Measurements from ENCODE around the gene IFT81. TPM values are rescaled to one million over a fixed set of nuclear protein-coding genes. Genes with fewer than 3 reads are reported as not detected.
"Not testable (repeated sequence)": the region's sequence is repeated elsewhere in the genome, so short reads cannot be mapped to it uniquely, and the experiment has no call there.

The IFT81 gene
- total RNA-seq, 1 experiment from 2014 or later, result 34.8 TPM

DNA sequence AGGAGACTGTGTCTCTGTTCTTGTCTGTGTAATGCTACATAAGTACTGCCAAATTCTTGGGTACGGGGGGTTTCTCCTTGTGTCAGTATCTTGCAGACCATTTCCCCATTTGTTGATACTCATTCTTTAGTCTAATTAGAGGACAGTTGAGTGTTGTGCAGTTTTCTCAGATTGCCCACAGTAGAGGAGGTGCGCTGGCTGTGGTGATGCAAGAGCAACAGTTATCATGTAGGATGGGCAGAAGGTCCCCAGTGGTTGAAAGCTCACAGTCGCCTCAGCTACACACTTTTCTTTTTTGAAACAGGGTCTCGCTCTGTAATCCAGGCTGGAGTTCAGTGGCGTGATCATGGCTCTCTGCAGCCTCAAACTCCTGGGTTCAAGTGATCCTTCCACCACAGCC is 119.1 kb downstream of the IFT81 start:
- DNase-seq (ENCODE audit: low spot score), result no peak

DNA sequence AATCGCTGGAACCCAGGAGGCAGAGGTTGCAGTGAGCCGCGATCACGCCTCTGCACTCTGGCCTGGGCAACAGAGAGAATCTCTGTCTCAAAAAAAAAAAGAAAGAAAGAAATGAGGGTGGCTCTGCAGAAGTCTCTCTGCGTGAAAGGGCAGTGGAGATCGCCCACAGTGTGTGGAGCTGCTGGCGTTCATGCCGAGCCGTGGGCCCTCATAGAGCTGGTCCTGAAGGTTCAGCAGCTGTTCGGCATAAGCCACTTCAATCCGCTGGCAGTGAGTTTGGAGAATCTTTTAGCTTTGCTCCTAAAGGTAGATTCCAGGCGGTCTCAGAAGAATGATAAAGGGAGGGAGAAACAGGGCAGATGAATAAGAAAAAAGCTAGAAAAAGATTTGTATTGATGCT is 120.2 kb downstream of the IFT81 start:
- no peak for DNase-seq (ENCODE audit: low spot score)

DNA sequence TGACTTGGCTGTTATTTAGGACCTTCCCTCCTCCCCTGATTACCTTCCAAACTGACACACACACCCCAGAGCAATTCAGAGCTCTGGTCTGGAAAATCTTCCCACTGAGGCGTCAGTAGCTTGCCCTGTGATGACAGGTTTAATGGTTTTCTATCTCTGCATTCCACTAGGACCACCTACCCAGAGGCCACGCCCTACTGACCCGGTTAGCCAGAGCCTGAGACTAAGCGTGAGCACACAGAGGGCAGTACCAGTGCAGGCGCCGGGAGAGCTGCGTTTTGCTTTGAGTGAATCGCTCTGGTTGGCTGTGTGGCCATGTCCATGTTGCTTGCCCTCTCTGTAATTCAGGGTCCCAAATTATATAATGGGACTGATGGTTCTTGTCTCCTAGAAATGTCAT is 120.7 kb downstream of the IFT81 start:
- DNase-seq (ENCODE audit: low spot score), result no peak

DNA sequence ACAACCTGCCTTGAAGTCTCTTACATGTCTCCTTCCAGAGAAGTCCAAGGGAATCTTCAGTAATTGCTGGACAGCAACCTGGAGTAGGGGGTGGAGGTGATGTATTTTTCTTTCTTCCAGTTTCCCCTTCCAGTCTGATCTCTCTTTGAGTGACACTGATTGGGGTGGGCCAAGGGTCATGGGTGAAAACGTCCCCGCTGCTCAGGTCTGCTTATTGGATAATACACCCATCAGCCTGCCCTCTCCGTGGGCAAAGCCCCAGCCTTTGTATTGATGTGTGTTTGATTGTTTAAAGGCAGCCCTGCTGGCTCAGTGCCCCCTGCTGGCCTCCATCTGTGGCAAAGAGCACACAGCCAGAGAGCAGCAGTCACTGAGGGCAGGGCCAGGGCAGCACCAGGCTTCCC is 121.2 kb downstream of the IFT81 start:
- no peak for DNase-seq (ENCODE audit: low spot score)

DNA sequence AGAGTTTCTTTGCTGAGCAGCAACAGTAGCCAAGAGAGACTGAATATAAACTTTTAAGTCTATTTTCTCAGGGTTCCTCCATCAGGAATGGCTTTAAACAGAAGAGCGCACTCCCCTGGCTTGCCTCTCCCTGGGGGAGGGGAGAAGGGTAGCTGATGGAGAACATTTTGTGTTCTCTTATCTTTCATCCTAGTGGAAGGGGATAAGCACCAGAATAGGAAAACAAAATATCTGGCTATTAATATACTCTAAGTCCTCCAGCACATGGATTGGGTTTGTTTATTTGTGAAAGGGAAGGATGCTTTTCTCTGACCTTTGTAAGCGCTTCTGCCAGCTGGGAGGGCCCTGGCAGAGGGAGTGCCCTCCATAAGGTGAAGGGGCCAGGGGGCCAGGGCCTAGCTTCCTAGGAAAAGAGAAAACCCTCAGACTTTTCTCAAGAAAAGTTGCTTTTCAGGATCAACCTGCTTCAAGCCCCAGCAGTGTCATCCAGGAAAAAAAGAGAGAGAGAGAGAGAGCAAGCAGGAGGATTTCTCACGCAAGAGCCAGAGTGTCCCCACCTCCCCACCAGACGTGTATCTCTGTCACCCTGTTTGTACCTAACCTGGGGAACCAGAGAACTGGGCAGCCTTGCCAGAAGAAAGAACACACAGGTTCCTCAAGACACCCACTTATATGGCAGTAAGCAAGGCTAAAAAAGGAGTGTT is 122.6 kb downstream of the IFT81 start:
- DNase-seq (ENCODE audit: low spot score), result no peak

GRCh38 chr12:110247340-110248095 is 123.4 kb downstream of the IFT81 start:
- no peak for DNase-seq (ENCODE audit: low spot score)

DNA sequence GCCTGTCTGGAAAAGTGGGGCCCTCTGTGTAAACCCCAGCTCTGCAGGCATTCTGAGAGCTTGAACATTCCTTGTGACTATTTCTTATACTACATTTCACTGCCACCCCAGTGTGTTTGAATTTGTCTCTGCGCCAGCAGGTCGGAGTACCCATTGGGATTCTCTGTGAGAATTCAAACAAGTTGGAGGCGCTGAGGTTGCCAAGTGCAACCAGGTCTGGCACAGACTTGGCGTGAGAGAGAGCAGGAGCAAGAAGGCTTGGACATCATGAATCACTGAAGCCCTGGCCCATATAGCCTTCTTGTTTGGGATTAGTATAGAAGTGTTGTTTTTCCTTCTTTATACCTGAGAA is 123.9 kb downstream of the IFT81 start:
- DNase-seq (ENCODE audit: low spot score), result no peak

DNA sequence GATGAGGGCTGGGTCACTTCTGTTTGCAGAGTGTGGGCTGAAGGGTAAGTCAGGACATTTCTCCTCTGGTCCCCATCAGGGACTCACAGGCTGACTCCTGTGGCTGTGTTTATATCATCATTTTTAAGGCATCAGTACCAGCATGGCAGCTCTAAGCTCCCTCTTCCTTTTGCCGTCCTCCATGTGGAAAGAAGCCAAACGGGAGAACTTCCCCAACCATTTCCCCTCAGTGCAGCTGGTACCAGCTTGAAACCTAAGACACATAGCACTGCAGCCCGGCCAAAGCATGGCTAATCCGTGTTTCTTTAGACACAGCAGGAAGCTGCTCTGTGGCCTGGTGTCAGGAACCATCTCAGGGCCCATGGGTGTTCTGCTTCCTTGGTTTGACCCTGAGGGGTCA is 124.9 kb downstream of the IFT81 start:
- DNase-seq (ENCODE audit: low spot score), result no peak

- DNase-seq (ENCODE audit: low spot score), result no peak
Measured at GRCh38 chr12:110249716-110250225, 125.6 kb downstream of the IFT81 start.

DNA sequence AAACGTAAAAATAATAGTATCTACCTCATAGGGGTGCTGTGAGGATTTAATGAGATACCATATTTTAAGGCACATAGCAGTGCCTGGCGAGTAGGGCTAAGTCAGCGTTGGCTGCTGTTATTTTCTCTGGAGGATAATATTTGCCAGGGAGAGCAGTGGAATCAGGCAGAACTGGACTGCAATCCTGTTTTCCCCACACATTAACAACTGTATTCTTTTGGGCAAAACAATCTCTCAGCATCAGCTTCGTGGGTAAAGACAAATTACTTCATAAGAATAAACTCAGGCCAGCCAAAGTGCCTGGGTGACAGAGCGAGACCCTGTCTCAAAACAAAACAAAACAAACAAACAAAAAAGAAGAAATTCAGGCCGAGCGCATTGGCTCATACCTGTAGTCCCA is 127.2 kb downstream of the IFT81 start:
- DNase-seq (ENCODE audit: low spot score), result no peak

DNA sequence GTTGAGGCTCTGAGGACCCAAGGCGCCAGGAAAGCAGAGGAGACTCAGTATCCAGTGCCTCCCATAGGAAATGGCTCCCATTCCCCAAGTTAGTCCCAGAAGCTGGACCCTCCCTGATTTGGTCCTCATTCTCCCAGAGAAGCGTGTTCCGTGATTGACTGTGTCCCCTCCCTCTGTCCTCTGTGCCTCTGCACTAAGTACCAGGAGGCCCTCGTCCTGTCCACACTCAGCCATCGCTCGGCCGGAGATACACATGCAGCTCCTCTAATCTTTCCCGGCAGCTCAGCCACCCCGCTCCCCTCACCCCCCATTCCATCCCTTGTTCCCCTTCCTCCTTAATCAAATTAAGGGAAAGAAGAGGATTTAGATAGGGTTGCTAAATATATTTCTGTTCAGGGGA is 128.6 kb downstream of the IFT81 start:
- DNase-seq (ENCODE audit: low spot score), result no peak

- DNase-seq (ENCODE audit: low spot score), result no peak
Measured at GRCh38 chr12:110253176-110253575, 129.0 kb downstream of the IFT81 start.

DNA sequence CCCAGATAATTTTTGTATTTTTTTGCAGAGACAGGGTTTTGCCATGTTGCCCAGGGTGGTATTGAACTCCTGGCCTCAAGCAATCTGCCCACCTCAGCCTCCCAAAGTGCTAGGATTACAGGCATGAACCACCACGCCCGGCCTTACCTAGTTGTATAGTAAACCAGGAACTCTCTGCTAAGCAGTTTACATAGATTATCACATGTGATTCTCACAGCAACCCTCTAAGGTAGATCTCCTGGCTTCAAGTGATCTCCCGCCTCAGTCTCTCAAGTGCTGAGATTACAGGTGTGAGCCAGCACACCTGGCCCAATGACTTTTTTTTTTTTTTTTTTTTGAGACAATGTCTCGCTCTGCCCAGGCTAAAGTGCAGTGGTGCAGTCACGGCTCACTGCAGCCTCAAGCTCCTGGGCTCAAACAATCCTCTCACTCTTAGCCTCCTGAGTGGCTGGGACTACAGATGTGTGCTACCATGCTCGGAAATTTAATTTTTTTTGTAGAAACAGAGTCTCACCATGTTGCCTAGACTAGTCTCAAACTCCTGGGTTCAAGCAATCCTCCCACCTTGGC is 130.9 kb downstream of the IFT81 start:
- DNase-seq (ENCODE audit: low spot score), result no peak

- not testable (repeated sequence) for DNase-seq (ENCODE audit: low spot score)
Measured at GRCh38 chr12:110255890-110256456, 131.8 kb downstream of the IFT81 start.

GRCh38 chr12:110256780-110257431 is 132.7 kb downstream of the IFT81 start:
- no peak for DNase-seq (ENCODE audit: low spot score)

GRCh38 chr12:110258466-110258865 is 134.3 kb downstream of the IFT81 start:
- no peak for DNase-seq (ENCODE audit: low spot score)

DNA sequence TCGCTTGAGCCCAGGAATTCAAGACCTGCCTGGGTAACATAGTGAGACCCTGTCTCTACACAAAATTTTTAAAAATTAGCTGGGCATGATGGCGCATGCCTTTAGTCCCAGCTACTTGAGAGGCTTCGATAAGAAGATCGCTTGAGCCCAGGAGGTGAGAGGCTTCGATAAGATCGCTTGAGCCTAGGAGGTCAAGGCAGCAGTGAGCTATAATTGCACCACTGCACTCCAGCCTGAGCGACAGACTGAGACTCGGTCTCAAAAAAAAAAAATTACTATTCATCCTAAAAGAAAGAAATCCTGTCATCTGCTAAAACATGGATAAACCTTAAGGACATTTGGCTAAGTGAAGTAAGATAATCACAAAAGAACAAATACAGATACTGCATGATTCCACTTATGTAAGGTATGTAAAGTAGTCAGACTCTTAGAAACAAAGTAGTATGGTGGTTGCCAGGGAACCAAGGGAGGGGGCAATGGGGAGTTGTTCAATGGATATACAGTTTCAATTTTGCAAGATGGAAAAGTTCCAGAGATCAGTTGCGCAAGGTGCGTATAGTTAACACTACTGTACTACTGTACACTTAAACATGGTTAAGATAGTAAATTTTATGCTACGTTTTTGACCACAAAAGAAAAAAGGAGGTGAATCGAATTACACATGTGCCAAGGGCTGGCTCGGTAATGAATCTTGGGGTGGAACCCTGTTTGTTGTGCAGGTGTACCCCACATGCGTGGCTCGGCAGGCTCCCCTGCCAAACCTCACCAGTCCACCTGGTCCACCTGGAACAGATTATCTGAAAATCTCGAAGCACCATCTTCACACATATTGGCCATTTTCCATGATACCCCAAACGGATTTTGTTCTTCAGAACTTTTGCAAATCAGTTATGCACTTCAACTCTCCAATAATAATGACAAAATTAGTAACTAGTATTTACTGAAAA is 138.6 kb downstream of the IFT81 start:
- no peak for DNase-seq (ENCODE audit: low spot score)

- no peak for DNase-seq (ENCODE audit: low spot score)
Measured at GRCh38 chr12:110266381-110266960, 142.3 kb downstream of the IFT81 start.

GRCh38 chr12:110266980-110267620 is 142.9 kb downstream of the IFT81 start:
- DNase-seq (ENCODE audit: low spot score), result peak; percentile 74
